KMS-11 (cell line): Measurements from ENCODE around the gene NPPC.

Experiments
- H2AFZ ChIP-seq: fragments of 200-600 bp; sonication (generic); 2 replicates; pipeline ENCODE4 v1.6.1; 2016; ENCODE audit warnings: antibody characterized with exemption, mixed run types, low read depth
- H3K27ac ChIP-seq: fragments of 200-600 bp; sonication (generic); 2 replicates; pipeline ENCODE4 v1.6.1; 2016; ENCODE audit warnings: mild to moderate bottlenecking, mixed run types
- H3K27me3 ChIP-seq: fragments of 200-600 bp; sonication (generic); 2 replicates; pipeline ENCODE4 v1.6.1; 2017; ENCODE audit warnings: mild to moderate bottlenecking, low read depth, mixed run types, moderate library complexity; ENCODE audit not compliant: insufficient read depth
- H3K36me3 ChIP-seq: fragments of 200-600 bp; sonication (generic); 2 replicates; pipeline ENCODE4 v1.6.1; 2017; ENCODE audit warnings: mild to moderate bottlenecking, mixed run types; ENCODE audit not compliant: insufficient read depth
- H3K4me1 ChIP-seq: fragments of 200-600 bp; sonication (generic); 2 replicates; pipeline ENCODE4 v1.6.1; 2016; ENCODE audit warnings: mild to moderate bottlenecking, low read depth, mixed run types; ENCODE audit not compliant: poor library complexity, severe bottlenecking
- H3K4me2 ChIP-seq: fragments of 200-600 bp; sonication (generic); 2 replicates; pipeline ENCODE4 v1.7.0; 2016; ENCODE audit warnings: mild to moderate bottlenecking, mixed run types
- H3K4me3 ChIP-seq: fragments of 200-600 bp; sonication (generic); IDR thresholded peaks from 2 replicates; pipeline ENCODE4 v1.6.1; 2017; ENCODE audit warnings: low read depth, low read length, mixed read lengths; ENCODE audit not compliant: insufficient read depth
- H3K79me2 ChIP-seq: fragments of 200-600 bp; sonication (generic); 2 replicates; pipeline ENCODE4 v1.6.1; 2016; ENCODE audit warnings: low read depth, mixed run types; ENCODE audit not compliant: insufficient read depth
- H3K9ac ChIP-seq: fragments of 200-600 bp; sonication (generic); 2 replicates; pipeline ENCODE4 v1.6.1; 2016; ENCODE audit warnings: mild to moderate bottlenecking, mixed run types
- H4K20me1 ChIP-seq: fragments of 200-600 bp; sonication (generic); 2 replicates; pipeline ENCODE4 v1.6.1; 2016; ENCODE audit warnings: mild to moderate bottlenecking, mixed run types; ENCODE audit not compliant: insufficient read depth
- TF ChIP-seq, protein P1 (sequence below): fragments of 200-600 bp; sonication (generic); conservative IDR thresholded peaks from 2 replicates; pipeline ENCODE4 v1.6.1; 2017; ENCODE audit warnings: low read depth, mild to moderate bottlenecking, antibody characterized with exemption, low read length, moderate library complexity, mixed read lengths

Gene NPPC

GRCh38 chr2:231946241-231946814, 20.1 kb upstream of the NPPC start:
- Histone ChIP-seq H3K4me1 (no peaks in the 10 kb centered on the region), H2AFZ (no peak overlapping the region), H3K4me2 (no peak overlapping the region), H3K27ac (no peak overlapping the region), H3K79me2 (no peaks in the 10 kb centered on the region), H4K20me1 (no peaks in the 10 kb centered on the region), H3K9ac (no peak overlapping the region), H3K27me3 (no peaks in the 10 kb centered on the region), H3K36me3 (no peaks in the 10 kb centered on the region), H3K4me3 (no peak overlapping the region)
- TF ChIP-seq, protein P1, sequence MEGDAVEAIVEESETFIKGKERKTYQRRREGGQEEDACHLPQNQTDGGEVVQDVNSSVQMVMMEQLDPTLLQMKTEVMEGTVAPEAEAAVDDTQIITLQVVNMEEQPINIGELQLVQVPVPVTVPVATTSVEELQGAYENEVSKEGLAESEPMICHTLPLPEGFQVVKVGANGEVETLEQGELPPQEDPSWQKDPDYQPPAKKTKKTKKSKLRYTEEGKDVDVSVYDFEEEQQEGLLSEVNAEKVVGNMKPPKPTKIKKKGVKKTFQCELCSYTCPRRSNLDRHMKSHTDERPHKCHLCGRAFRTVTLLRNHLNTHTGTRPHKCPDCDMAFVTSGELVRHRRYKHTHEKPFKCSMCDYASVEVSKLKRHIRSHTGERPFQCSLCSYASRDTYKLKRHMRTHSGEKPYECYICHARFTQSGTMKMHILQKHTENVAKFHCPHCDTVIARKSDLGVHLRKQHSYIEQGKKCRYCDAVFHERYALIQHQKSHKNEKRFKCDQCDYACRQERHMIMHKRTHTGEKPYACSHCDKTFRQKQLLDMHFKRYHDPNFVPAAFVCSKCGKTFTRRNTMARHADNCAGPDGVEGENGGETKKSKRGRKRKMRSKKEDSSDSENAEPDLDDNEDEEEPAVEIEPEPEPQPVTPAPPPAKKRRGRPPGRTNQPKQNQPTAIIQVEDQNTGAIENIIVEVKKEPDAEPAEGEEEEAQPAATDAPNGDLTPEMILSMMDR: no peak

- Histone ChIP-seq H3K4me2 (no peak overlapping the region), H3K4me1 (peaks cover 4% of the 10 kb centered on the region), H3K4me3 (no peak overlapping the region), H3K27ac (no peak overlapping the region), H3K27me3 (no peaks in the 10 kb centered on the region), H4K20me1 (no peaks in the 10 kb centered on the region), H2AFZ (no peak overlapping the region), H3K79me2 (no peaks in the 10 kb centered on the region), H3K9ac (no peak overlapping the region), H3K36me3 (no peaks in the 10 kb centered on the region)
- TF ChIP-seq, protein P1: no peak
Measured at GRCh38 chr2:231942180-231942579, 16.0 kb upstream of the NPPC start.

DNA sequence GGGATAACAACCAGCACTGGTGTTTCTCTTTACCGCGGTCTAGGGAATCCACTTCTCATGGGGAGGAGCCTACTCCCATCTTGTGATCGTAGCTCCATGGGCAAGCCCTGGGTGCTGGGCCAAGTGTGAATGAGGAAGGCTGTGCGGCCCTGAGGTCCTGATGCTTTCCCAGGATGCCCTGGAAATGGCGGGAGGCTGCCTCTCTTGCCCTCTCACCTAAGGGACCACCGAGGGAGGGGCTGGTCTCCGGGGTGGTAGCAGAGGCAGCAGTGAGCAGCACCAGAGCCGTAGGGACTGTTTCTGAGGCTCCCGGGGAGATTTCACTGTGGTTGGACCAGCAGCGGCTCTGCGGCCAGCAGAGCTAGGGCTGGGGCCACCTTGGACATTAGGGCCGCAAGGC, 15.5 kb upstream of the NPPC start:
- Histone ChIP-seq H3K27ac (no peak overlapping the region), H3K4me1 (peaks cover 8% of the 10 kb centered on the region), H3K9ac (no peak overlapping the region), H3K4me2 (no peak overlapping the region), H4K20me1 (no peaks in the 10 kb centered on the region), H2AFZ (no peak overlapping the region), H3K4me3 (no peak overlapping the region), H3K79me2 (no peaks in the 10 kb centered on the region), H3K27me3 (no peaks in the 10 kb centered on the region), H3K36me3 (no peaks in the 10 kb centered on the region)
- TF ChIP-seq, protein P1: no peak

DNA sequence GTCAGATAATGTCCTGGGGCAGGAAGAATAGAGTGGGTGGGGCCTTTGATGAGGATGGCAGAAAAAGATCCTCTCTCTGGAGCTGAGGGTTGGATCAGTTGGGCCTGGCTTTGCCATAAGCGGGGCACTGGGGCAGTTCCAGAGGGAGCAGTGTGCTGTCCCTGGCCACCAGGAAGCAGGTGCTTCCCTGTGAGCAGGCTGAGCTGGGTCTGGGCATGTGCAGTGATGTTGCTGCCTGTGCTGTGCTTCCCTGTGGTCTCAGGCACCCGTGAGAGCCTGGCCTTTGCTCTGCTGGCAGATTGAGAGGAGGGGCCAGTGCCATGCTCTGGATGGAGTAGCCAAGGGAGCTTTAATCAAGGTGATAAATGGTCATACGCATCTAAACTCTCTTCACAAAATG, 14.6 kb upstream of the NPPC start:
- H3K4me2 ChIP-seq: no peak overlapping the region
- H3K27ac ChIP-seq: no peak overlapping the region
- no peaks in the 10 kb centered on the region for H3K27me3 ChIP-seq
- H3K9ac ChIP-seq: no peak overlapping the region
- H2AFZ ChIP-seq: no peak overlapping the region
- no peaks in the 10 kb centered on the region for H4K20me1 ChIP-seq
- H3K79me2 ChIP-seq: no peaks in the 10 kb centered on the region
- TF ChIP-seq, protein P1: no peak
- H3K4me3 ChIP-seq: no peak overlapping the region
- no peaks in the 10 kb centered on the region for H3K36me3 ChIP-seq
- H3K4me1 ChIP-seq: peaks cover 14% of the 10 kb centered on the region
